ENCODE measurements around the gene NANOS3. TPM values are rescaled to one million over a fixed set of nuclear protein-coding genes. Genes with fewer than 3 reads are reported as not detected.
"Not testable (repeated sequence)": the region's sequence is repeated elsewhere in the genome, so short reads cannot be mapped to it uniquely, and the experiment has no call there.

Gene NANOS3
- total and polyA plus RNA-seq, 5 donors from 2014 or later: not detected

- Mint-ChIP-seq H3K4me1 (no peaks in the 10 kb centered on the region), H3K9me3 (no peaks in the 10 kb centered on the region), H3K27ac (no peak overlapping the region), H3K4me3 (no peak overlapping the region), H3K36me3 (peaks cover 16% of the 10 kb centered on the region), H3K27me3 (no peaks in the 10 kb centered on the region)
- ATAC-seq (ENCODE audit: low read depth in 2 of 2) (no peak), DNase-seq (no peak)
- Histone ChIP-seq H3K4me1 (ENCODE audit: control insufficient read depth, insufficient read depth, low read length, poor library complexity, severe bottlenecking) (no peaks in the 10 kb centered on the region), H3K9me3 (ENCODE audit: control insufficient read depth in 2 of 2, low read length in 2 of 2) (no peaks in the 10 kb centered on the region), H3K36me3 (ENCODE audit: control insufficient read depth, insufficient read depth, low read length) (peaks cover 34% of the 10 kb centered on the region), H3K4me3 (ENCODE audit: low read depth, low read length) (no peak overlapping the region), H3K27me3 (ENCODE audit: control insufficient read depth, insufficient read depth, low read length) (no peaks in the 10 kb centered on the region), H3K27ac (ENCODE audit: insufficient read depth, low read length, poor library complexity, severe bottlenecking) (no peak overlapping the region)
Observed at GRCh38 chr19:13914777-13915176, 37.8 kb downstream of the NANOS3 start.

- ATAC-seq (ENCODE audit: low read depth in 2 of 2): no peak
- Mint-ChIP-seq H3K9me3 (peaks cover 0 to 3% (median 0%) of the 10 kb centered on the region in 7 donors), H3K27me3 (no peaks in the 10 kb centered on the region), H3K4me1 (peaks cover 0 to 4% (median 0%) of the 10 kb centered on the region in 4 donors), H3K4me3 (no peak overlapping the region), H3K27ac (no peak overlapping the region), H3K36me3 (peaks cover 21% of the 10 kb centered on the region)
- H3K27ac ChIP-seq (ENCODE audit: insufficient read depth, low read length, poor library complexity, severe bottlenecking): no peak overlapping the region
- H3K4me3 ChIP-seq (ENCODE audit: low read depth, low read length): no peak overlapping the region
- H3K9me3 ChIP-seq (ENCODE audit: control insufficient read depth in 2 of 2, low read length in 2 of 2): no peaks in the 10 kb centered on the region
- H3K36me3 ChIP-seq (ENCODE audit: control insufficient read depth, insufficient read depth, low read length): peaks cover 38% of the 10 kb centered on the region
- DNase-seq: no peak
- H3K4me1 ChIP-seq (ENCODE audit: control insufficient read depth, insufficient read depth, low read length, poor library complexity, severe bottlenecking): no peaks in the 10 kb centered on the region
- H3K27me3 ChIP-seq (ENCODE audit: control insufficient read depth, insufficient read depth, low read length): no peaks in the 10 kb centered on the region
Observed at GRCh38 chr19:13917888-13918406, 41.0 kb downstream of the NANOS3 start.

- Mint-ChIP-seq H3K27me3 (no peaks in the 10 kb centered on the region), H3K36me3 (peaks cover 27% of the 10 kb centered on the region), H3K9me3 (peaks cover 0 to 3% (median 0%) of the 10 kb centered on the region in 7 donors), H3K4me1 (peaks cover 0 to 4% (median 0%) of the 10 kb centered on the region in 4 donors), H3K27ac (no peak overlapping the region), H3K4me3 (no peak overlapping the region)
- Histone ChIP-seq H3K27me3 (ENCODE audit: control insufficient read depth, insufficient read depth, low read length) (no peaks in the 10 kb centered on the region), H3K27ac (ENCODE audit: insufficient read depth, low read length, poor library complexity, severe bottlenecking) (no peak overlapping the region), H3K4me3 (ENCODE audit: low read depth, low read length) (no peak overlapping the region), H3K4me1 (ENCODE audit: control insufficient read depth, insufficient read depth, low read length, poor library complexity, severe bottlenecking) (no peaks in the 10 kb centered on the region), H3K36me3 (ENCODE audit: control insufficient read depth, insufficient read depth, low read length) (peaks cover 37% of the 10 kb centered on the region), H3K9me3 (ENCODE audit: control insufficient read depth in 2 of 2, low read length in 2 of 2) (no peaks in the 10 kb centered on the region)
- DNase-seq (no peak), ATAC-seq (ENCODE audit: low read depth in 2 of 2) (no peak)
Observed at GRCh38 chr19:13918726-13919411, 41.9 kb downstream of the NANOS3 start.

GRCh38 chr19:13920524-13920923, 43.6 kb downstream of the NANOS3 start:
- no peak for DNase-seq
- H3K4me3 Mint-ChIP-seq: no peak overlapping the region
- Histone ChIP-seq H3K36me3 (ENCODE audit: control insufficient read depth, insufficient read depth, low read length) (peaks cover 33% of the 10 kb centered on the region), H3K4me1 (ENCODE audit: control insufficient read depth, insufficient read depth, low read length, poor library complexity, severe bottlenecking) (no peaks in the 10 kb centered on the region), H3K4me3 (ENCODE audit: low read depth, low read length) (no peak overlapping the region), H3K9me3 (ENCODE audit: control insufficient read depth in 2 of 2, low read length in 2 of 2) (no peaks in the 10 kb centered on the region), H3K27ac (ENCODE audit: insufficient read depth, low read length, poor library complexity, severe bottlenecking) (no peak overlapping the region), H3K27me3 (ENCODE audit: control insufficient read depth, insufficient read depth, low read length) (no peaks in the 10 kb centered on the region)
- H3K4me1 Mint-ChIP-seq: peaks cover 0 to 4% (median 0%) of the 10 kb centered on the region in 4 donors
- H3K27ac Mint-ChIP-seq: peak overlapping the region in 1 of 3 donors; percentile 62
- peaks cover 28% of the 10 kb centered on the region for H3K36me3 Mint-ChIP-seq
- H3K27me3 Mint-ChIP-seq: no peaks in the 10 kb centered on the region
- no peak for ATAC-seq (ENCODE audit: low read depth in 2 of 2)
- peaks cover 0 to 3% (median 0%) of the 10 kb centered on the region in 7 donors for H3K9me3 Mint-ChIP-seq

GRCh38 chr19:13920940-13921747, 44.2 kb downstream of the NANOS3 start:
- Mint-ChIP-seq H3K27ac (peak overlapping the region in 2 of 3 donors; percentile 62 to 80), H3K4me3 (no peak overlapping the region), H3K4me1 (peaks cover 0 to 4% (median 0%) of the 10 kb centered on the region in 4 donors), H3K36me3 (peaks cover 28% of the 10 kb centered on the region), H3K27me3 (no peaks in the 10 kb centered on the region), H3K9me3 (peaks cover 0 to 3% (median 0%) of the 10 kb centered on the region in 7 donors)
- H3K36me3 ChIP-seq (ENCODE audit: control insufficient read depth, insufficient read depth, low read length): peaks cover 28% of the 10 kb centered on the region
- ATAC-seq (ENCODE audit: low read depth in 2 of 2): peak in 1 of 2 donors; percentile 51
- no peaks in the 10 kb centered on the region for H3K4me1 ChIP-seq (ENCODE audit: control insufficient read depth, insufficient read depth, low read length, poor library complexity, severe bottlenecking)
- H3K4me3 ChIP-seq (ENCODE audit: low read depth, low read length): no peak overlapping the region
- DNase-seq: peak in 2 of 3 donors; percentile 21 to 65
- H3K9me3 ChIP-seq (ENCODE audit: control insufficient read depth in 2 of 2, low read length in 2 of 2): no peaks in the 10 kb centered on the region
- H3K27ac ChIP-seq (ENCODE audit: insufficient read depth, low read length, poor library complexity, severe bottlenecking): no peak overlapping the region
- no peaks in the 10 kb centered on the region for H3K27me3 ChIP-seq (ENCODE audit: control insufficient read depth, insufficient read depth, low read length)

- not testable (repeated sequence) for H3K27ac Mint-ChIP-seq
- peaks cover 32% of the 10 kb centered on the region for H3K36me3 Mint-ChIP-seq
Observed at GRCh38 chr19:13922118-13922517, 45.2 kb downstream of the NANOS3 start.

GRCh38 chr19:13923194-13923987, 46.5 kb downstream of the NANOS3 start:
- Mint-ChIP-seq H3K27me3 (no peaks in the 10 kb centered on the region), H3K27ac (no peak overlapping the region), H3K4me1 (peaks cover 0 to 4% (median 0%) of the 10 kb centered on the region in 4 donors), H3K4me3 (no peak overlapping the region), H3K9me3 (peaks cover 0 to 3% (median 0%) of the 10 kb centered on the region in 7 donors), H3K36me3 (peaks cover 36% of the 10 kb centered on the region)
- no peak for ATAC-seq (ENCODE audit: low read depth in 2 of 2)
- H3K36me3 ChIP-seq (ENCODE audit: control insufficient read depth, insufficient read depth, low read length): peaks cover 34% of the 10 kb centered on the region
- H3K9me3 ChIP-seq (ENCODE audit: control insufficient read depth in 2 of 2, low read length in 2 of 2): no peaks in the 10 kb centered on the region
- H3K27me3 ChIP-seq (ENCODE audit: control insufficient read depth, insufficient read depth, low read length): no peaks in the 10 kb centered on the region
- no peaks in the 10 kb centered on the region for H3K4me1 ChIP-seq (ENCODE audit: control insufficient read depth, insufficient read depth, low read length, poor library complexity, severe bottlenecking)
- H3K27ac ChIP-seq (ENCODE audit: insufficient read depth, low read length, poor library complexity, severe bottlenecking): no peak overlapping the region
- no peak overlapping the region for H3K4me3 ChIP-seq (ENCODE audit: low read depth, low read length)
- no peak for DNase-seq

More at GRCh38 chr19:13922118-13922517, 45.2 kb downstream of the NANOS3 start:
- H3K27me3 Mint-ChIP-seq; H3K9me3 ChIP-seq (ENCODE audit: control insufficient read depth in 2 of 2, low read length in 2 of 2); DNase-seq; H3K4me3 Mint-ChIP-seq; H3K4me1 Mint-ChIP-seq; H3K4me3 ChIP-seq (ENCODE audit: low read depth, low read length); H3K27me3 ChIP-seq (ENCODE audit: control insufficient read depth, insufficient read depth, low read length); H3K9me3 Mint-ChIP-seq; H3K4me1 ChIP-seq (ENCODE audit: control insufficient read depth, insufficient read depth, low read length, poor library complexity, severe bottlenecking); H3K27ac ChIP-seq (ENCODE audit: insufficient read depth, low read length, poor library complexity, severe bottlenecking); ATAC-seq (ENCODE audit: low read depth in 2 of 2): not testable (repeated sequence)
- peaks cover 31% of the 10 kb centered on the region for H3K36me3 ChIP-seq (ENCODE audit: control insufficient read depth, insufficient read depth, low read length)
